H1 (cell line): ENCODE data around the gene DCPS.

Experiments used
- CHD2 ChIP-seq: IDR thresholded peaks from 2 replicates; pipeline ENCODE4 v1.6.1; 2012; ENCODE audit warnings: low read length, improper control_type of control experiment
- CTCF ChIP-seq, 3 experiments: IDR thresholded peaks; 1 replicate in 2 of 3; 2 replicates in 1 of 3; pipeline versions ENCODE4 v1.5.1 to v1.6.1; 2011; ENCODE audit warnings: low read length in 3 of 3, mild to moderate bottlenecking in 3 of 3, inconsistent platforms in 2 of 3, low read depth in 1 of 3, moderate library complexity in 1 of 3; ENCODE audit not compliant: insufficient read depth in 1 of 3; ENCODE audit errors: control extremely low read depth in 1 of 3
- EGR1 ChIP-seq: IDR thresholded peaks from 2 replicates; pipeline ENCODE4 v1.6.1; 2011; ENCODE audit warnings: low read depth, low read length, borderline replicate concordance
- EZH2 ChIP-seq: fragments of 200-600 bp; sonication (generic); IDR thresholded peaks from 2 replicates; pipeline ENCODE4 v1.7.1; 2012; ENCODE audit warnings: low read depth, mild to moderate bottlenecking, moderate library complexity, low read length, inconsistent platforms; ENCODE audit not compliant: severe bottlenecking
- POLR2A ChIP-seq, 2 experiments: IDR thresholded peaks; 1 replicate in 1 of 2; 2 replicates in 1 of 2; pipeline ENCODE4 v1.6.1; 2011; ENCODE audit warnings: low read depth in 2 of 2, low read length in 2 of 2, mild to moderate bottlenecking in 2 of 2; ENCODE audit errors: control extremely low read depth in 1 of 2
- SP1 ChIP-seq: IDR thresholded peaks from 2 replicates; pipeline ENCODE4 v1.6.1; 2011; ENCODE audit warnings: low read depth, low read length
- SP2 ChIP-seq: IDR thresholded peaks from 2 replicates; pipeline ENCODE4 v1.6.1; 2012; ENCODE audit warnings: mild to moderate bottlenecking, low read length, inconsistent platforms

GRCh38 chr11:126350836-126351235 lies 47.0 kb downstream of the DCPS start:
- TF ChIP-seq EGR1 (no peak), SP2 (no peak), CHD2 (no peak), SP1 (no peak), CTCF (IDR thresholded peaks at IDR 0.05; ENCODE audit: control extremely low read depth in 1 of 3, insufficient read depth in 1 of 3, low read depth in 1 of 3, low read length in 3 of 3) (no peak), POLR2A (IDR thresholded peaks at IDR 0.05; ENCODE audit: control extremely low read depth in 1 of 2, low read depth in 2 of 2, low read length in 2 of 2) (no peak), EZH2 (no peak)
